NCI-H1436 (cell line): ENCODE data around the gene KCTD5.

Experiments used
- DNase-seq: peaks from one replicate; lab custom pipeline; 2025; lab: John Stamatoyannopoulos, UW

Gene KCTD5

DNA sequence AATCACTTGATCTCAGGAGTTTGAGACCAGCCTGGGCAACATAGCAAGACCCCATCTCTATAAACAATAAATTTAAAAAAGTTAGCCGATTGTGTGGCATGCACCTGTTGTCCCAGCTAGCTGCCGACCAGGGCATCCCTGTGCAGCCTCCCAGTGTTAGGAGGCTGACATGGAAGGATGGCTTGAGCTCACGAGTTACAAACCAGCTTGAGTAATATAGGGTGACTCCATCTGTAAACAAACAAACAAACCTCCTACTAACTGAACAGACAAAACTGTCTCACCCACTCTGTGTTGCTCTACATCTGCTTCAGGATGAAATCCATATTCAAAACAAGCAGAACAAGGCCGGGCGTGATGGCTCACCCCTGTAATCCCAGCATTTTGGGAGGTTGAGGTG is 44.6 kb downstream of the KCTD5 start:
- DNase-seq = no peak

DNA sequence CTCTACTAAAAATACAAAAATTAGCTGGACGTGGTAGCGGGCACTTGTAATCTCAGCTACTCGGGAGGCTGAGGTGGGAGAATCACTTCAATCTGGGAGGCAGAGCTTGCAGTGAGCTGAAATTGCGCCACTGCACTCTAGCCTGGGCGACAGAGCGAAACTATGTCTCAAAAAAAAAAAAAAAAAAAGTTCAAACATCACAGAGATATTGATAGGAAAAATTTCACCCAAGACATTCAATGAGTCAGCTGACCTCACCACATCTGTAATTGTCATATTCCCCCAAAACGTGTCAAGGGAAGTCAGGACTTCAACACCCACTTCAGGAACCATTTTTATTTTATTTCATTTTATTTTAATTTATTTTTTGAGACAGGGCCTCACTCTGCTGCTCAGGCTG is 45.7 kb downstream of the KCTD5 start:
- DNase-seq = no peak

DNA sequence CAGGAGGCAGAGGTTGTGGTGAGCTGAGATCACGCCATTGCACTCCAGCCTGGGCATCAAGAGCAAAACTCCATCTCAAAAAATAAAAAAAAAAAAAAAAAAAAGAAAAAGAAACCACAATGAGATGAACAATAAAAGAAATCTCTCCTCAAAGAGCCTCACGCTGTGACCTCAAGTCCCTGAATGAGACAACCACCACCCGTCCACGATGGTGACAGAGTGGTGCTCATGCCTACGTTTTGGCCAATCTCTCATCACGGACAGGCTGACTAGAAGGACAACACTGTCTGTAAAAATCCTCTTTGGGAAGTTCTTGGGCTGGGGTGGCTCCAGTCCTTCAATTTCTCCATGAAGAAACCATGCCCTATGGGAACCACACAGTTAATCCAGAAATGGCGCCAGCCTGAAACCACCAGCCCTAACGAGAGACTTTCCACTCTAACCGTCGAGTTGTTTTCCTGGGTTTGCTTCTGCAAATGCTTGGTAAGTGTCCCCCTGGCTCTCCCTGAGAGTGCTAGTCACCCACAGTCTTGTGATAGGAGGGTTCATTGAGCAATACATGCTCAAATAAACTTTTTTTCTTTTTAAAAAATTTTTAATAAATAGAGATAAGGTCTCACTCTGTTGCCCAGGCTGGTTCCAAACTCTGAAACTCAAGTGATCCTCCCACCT is 52.7 kb downstream of the KCTD5 start:
- DNase-seq = no peak

DNA sequence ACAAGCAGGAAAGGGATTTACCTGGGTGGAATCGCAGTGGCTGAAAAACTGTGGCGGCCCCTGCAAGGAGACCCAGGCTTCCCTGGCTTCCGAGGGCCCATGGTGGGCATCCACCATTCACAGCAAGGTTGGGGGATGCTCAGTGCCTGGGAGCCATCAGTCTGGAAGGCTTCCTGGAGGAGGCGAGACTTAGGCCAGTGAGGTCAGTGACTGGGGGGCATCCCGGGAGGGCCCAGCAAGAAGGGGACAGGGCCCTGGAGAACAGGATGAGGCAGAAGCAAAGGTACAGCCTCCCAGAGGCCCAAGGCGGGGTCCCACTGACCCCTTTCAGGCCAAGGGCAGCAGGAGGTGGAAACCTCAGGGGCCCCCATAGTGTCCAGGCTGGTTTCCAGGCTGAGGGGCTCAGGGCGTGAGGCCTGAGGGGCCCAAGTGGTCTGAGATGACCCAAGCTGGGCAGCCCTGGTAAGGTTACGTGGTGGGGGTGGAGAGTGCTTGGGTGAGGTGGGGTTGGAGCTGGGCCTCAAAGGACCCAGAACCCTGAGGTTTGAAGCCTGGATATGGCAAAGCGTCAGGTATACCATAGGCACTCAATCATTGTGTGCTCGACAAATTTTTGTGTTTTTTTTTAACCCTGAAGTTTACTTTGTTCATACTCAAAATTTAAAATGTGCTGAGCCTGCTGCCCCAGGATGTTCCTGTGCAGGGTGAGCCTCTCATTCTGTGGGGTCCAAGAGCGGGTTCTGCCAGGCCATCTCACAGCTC is 54.3 kb downstream of the KCTD5 start:
- DNase-seq = no peak

DNA sequence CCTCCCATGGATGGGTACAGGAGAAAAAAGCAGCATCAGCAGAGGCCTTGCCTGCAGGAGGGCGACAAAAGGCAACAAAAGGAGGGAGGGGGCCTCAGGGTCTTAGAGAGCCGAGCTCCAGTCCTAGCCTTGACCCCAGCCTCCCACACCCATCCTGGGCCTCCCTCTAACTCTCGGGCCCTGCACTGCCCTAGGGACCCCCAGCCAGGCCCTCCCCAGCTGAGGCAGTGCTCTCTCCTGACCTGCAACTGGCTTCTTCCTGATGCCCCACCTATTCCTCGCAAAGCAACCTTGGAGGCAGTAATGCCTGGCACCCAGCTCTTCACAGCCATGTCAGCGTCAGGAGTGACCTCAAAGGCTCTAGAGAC is 54.9 kb downstream of the KCTD5 start:
- no peak for DNase-seq

DNA sequence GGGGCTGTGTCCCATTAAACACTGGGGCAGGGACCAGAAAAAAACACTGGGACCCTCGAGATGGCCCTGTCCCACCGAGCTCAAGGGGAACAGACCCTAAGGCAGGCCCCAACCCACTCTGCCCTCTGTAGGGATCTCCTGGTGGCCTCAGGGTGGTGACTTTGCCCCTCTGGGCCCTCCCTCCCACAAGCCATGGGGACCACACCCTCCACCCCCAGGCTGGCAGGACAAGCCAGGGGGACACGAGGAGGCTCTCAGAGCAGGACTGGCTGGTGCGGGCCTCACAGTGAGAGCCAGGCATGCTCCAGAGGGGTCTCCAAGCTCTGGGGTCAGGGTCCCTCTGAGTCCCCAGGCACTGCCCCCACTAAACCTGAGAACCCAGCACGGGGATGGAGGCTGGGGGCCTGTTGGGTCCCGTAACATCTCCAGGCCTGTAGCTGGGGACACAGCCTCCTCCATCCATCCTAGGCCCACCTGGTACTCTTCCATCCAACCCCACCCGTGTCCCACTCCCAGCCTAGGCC is 55.6 kb downstream of the KCTD5 start:
- no peak for DNase-seq

DNA sequence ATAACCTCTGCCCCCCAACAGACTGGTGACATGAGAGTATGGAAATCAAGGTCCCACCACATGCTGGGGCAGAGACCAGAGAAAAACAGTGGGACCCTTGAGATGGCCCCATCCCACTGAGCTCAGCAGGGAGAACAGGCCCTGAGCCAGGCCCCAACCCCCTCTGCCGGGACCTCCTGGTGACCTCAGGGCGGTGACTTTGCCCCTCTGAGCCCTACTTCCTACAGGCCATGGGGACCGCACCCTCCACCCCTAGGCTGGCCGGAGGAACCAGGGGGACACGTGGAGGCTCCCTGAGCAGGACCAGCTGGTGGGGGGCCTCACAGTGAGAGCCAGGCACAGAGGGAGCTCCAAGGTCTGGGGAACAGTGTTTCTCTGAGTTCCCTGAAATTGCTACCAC is 56.3 kb downstream of the KCTD5 start:
- DNase-seq = no peak

DNA sequence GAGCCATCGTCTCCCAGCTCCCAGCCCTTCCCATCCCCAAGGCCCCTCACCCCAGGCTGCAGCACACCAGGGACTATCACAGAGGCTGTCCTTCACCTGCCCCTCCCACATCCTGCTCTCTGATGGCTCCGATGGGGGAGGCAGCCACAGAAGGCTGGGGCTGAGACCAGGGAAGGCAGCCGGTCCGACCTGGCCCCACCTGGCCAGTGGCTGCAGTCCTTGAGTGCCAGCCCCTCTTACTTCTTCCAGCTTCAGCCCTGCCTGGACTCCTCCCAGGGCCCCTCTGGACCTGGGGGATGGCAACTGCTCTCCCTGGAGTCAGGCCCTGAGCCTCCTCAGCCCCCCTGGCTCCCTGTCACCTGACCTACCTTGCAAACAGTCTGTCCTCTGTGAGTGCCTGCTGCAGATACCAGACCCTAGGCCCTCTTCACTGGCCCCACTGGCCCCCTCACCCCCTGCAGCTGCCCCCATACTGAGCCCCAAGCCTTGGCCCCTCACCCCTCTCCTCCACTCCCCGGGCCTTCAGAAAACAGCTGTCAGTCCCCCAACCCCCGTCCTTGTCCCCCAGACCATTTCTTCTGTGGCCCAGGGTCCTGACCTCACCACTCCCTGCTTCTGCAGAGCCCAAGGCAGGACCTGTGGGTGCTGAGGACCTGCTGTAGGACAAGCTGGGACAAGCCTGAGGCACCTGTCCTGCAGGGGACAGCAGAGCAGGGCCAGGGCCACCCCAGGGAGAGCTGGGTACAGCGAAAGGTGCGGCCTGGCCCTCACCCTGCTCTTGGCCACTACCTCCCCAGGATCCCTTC is 57.5 kb downstream of the KCTD5 start:
- DNase-seq = no peak

DNA sequence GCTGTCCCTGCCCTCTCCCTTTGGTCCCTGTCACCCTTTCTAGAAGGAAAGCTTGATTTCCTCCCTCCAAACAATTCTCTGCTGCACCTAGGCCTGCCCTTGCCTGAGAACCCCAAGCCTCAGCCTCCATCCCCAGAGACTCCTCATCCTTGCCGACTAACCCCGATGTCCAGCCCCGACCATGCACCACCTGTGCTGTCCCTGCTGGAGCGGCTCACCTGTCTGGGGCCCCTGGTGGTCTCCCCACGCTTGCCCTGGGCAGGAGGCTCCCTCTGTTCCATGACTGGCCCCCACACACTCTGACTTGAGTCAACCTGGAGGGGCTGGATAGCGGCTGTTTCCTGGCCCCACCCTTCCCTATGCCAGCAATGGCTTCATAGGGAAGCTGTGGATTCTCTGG is 58.2 kb downstream of the KCTD5 start:
- no peak for DNase-seq

DNA sequence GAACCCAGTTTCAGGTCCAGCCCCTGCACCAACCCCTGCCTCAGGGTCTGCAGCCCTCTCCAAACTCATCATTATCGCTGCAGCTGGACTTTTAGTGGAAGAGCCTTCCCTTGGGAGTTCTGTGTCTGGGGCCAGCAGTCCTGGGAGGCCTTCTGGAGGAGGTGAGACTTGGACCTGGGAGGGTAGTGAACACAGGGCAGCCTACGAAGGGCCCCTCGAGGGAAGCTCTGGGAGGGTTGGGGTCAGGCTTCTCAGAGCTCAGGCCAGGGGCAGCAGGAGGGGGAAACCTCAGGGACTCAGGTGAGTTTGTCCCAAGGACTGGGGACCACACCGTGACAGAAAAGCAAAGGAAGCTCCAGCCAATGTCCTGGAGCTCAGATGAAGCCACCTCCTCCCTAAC is 58.8 kb downstream of the KCTD5 start:
- DNase-seq = no peak

DNA sequence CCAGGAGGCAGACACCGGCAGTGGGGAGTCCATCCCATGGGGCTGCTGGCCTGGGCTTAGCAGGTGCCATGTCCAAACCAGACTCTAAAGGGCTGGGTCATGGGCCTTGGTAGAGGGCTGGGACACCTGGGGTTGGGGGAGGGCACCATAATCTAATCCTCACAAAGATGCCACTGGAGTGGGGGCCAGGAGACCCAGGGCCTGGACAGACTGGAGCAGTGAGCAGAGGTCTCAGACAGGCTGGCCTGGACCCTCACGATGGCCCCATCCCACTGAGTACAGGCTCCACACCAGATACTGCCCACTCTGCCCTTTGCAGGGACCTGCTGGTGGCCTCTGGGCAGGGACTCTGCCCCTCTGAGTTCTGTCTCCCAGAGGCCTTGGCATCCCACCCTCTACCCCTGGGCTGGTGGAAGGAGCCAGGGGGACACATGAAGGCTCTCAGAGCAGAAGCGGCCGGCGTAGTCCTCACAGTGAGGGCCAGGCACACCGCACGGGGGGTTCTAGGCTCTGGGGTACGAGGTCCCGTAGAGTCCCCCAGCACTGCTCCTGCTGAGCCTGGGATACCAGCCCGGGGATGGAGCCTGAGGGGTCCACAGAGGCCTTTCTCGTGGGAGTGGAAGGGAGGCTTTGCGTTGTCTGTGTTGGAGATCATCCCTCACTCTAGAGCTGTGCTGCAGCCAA is 60.1 kb downstream of the KCTD5 start:
- DNase-seq = no peak

DNA sequence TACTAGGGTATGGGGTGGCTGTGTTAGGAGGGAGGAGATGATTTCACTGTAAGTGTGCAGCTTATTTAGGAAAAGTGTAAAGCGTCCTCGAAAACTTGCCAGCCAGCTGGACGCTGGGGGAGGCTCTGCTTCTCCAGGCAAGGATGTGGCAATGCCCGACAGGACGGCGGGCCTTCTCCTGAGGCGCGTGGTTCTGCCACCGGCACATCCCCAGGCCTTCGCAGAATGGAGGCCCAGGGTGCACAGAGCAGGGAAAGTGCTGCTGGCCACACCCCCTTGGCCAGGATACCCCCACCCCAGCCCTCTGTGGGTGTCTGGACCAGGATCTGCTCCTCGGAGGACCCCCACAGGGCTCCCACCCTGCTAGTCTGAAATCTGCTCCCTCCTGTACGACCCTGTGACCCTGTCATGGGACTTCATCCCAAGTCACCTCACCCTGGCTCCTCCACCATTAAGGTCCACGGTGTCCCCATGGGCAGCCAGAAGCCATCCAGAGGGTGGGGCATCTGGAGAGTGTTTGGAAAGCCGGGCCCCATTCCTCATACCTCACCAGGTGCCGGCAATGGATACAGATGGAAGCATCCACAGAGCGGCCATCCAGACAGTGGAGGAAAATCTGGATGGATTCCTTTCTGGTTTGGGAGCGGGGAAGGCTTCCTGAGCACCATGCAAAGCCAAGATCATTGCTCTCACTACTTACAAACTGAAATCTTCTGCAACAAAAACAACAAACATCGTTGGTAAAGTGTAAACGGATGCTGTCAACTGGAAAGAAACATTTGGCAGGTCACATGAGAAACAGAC is 60.9 kb downstream of the KCTD5 start:
- DNase-seq = no peak

DNA sequence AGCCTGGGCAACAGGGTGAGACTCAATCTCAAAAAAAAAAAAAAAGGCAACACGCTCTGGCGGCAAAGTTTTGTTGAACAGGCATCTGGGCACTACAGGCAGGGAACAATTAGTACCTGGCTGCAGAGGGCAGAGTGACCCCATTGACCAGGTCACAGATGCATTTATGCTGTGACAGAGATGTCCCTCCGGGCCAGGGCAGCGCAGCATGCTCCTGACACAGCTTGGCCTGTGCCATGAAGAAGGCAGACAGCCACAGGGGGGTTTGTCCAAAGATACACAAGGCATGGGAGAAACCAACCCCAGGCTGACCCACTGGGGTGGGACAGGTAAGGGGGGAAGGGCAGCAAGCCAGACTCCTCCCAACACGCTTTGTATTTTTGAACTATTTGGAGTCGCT is 62.4 kb downstream of the KCTD5 start:
- DNase-seq = no peak

DNA sequence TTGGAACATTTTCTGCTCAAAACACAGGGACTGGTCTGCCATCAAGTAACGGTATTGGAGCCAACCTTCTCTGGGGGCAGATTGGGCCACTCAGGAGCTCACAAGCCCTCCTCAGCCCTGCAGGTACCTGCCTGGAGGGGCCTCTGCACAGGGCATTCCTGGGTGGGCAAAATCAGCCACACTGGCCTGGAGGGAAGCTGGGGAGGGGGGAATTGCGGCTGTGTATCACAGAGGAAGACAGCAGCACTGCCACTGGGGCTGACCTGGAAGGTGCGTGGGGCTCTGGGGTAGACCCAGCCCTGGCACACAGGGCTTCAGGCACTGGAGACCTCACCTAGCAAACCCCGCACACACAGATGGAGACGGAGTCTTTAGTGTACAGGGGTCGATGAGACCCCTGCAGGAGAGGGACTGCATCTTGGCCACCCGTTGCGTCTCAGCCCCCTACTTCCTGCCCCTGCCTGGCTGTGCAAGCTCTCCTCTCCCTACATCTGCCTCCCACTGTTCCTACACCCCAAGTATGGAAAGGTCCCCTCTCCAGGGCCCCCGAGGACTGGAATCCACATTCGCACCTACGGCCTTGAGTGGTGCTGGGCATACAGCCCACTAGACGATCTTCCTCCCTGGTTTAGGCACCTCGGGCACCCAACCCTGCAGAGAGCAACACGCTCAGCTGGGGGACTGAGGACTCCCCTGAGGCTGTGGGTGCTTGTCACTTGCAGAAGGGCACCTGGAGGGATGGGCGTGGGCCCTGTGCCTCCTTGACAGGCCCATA is 63.0 kb downstream of the KCTD5 start:
- DNase-seq = no peak

DNA sequence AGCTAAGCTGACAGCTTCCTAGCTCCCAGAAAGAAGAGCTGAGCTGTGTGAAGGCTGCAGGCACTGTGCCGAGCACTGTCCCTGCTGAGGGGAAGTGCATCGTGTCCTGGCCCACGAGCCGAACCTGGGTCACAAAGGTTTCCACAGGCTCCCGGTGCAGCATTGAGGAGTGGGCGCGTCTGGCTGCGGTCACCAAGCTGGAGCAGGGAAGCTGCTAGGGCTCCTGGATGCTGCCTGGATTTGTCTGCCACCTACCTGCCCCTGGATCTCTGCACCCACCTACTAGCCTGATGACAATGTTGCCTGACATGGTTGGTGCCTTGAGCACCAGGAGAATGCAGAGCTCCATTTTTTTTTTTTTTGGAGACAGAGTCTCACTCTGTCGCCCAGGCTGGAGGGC is 63.6 kb downstream of the KCTD5 start:
- DNase-seq = no peak

DNA sequence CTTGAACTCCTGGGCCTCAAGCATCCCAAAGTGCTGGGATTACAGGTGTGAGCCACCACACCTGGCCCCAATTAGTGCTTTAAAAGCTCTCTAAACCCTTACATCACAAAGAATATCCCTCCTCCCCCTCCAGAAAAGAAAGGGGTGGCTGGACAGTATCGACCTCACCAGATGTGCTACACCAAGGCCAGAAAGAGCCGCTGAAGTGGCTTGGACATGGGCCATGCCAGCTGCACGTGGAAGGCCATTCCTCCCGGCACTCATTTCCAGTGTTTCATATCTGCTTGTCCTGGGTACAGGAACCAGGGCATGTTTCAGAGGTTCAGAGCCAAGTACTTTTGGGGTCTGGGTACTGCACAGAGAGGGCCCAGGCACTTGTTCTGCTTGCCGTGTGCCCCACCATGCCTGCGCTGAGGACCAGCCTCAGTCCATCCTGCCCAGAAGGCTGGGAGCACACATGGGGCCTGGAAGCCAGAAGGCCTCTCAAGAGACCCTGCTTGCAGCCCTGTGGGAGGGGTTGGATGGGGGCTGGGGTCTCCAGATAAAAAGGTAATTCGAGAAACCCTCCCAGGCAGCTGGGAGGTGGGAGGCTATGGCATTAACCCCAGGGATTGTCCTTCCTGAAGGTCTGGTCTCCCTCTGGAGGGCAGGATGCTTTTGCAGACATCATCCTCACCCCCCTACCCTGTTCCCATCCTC is 66.6 kb downstream of the KCTD5 start:
- no peak for DNase-seq

DNA sequence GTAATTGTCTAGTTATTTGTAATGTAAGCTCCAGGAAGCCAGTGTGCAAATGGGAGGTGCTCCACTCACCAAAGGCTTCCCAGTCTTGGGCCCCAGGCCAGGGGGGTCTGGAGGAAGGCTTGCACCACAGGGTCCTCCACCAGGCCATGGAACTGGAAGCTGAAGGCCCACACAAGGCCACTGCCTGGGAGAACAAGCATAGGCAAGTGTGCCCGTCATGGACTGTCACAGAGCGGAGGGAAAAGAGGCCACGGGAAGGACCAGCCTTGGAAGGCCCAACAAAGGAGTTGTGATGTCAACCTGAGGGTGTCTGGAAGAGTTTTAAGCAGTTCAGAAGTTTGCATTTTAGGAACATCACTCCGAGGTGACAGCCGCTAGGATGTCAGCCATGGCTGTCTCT is 67.2 kb downstream of the KCTD5 start:
- DNase-seq = no peak

DNA sequence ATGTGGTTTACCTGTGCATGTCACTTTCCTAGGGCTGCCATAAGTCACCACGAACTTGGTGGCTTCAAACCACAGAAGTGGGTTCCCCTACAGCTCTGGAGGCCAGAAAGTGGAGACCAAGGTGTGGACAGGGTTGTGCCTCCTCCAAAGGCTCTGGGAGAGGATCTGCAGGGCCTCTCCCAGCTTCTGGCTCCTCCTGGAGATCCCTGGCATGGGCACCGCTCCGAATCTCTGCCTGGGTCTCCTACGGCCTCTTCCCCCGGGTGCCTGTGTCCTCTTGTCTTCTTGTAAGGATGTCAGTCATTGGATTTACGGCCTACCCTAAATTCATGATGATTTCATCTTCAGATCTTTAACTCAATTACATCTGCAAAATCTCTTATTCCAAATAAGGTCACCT is 67.6 kb downstream of the KCTD5 start:
- DNase-seq = no peak

DNA sequence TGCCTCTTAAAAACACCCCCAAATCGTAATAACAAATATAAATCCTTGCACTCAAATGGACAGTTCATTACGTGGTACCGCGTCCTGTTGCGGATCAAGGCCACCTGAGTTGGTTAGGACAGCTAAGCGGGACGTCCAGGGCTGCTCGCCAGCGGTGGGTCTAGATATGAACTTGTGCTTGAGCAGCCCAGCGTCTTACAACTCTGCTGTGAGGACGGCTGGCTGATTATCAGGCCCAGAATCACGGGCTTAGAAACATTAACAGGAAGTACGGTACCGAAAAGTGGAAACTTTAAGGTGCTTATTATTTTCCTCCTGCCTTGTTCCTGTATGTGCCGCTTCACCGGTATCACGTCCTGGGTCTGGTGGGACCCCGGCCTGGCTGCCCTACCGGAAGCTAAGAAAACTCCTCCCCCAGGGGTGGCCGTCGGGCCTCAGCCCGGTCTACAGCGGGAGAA is 69.3 kb downstream of the KCTD5 start:
- DNase-seq = peak; percentile 71
